OCI-LY1 (cell line): ENCODE data around the gene KCNIP2.

Experiments used
- CTCF ChIP-seq: fragments of 200-600 bp; sonication (generic), shearing (Covaris generic); IDR thresholded peaks from 2 replicates; pipeline ENCODE4 v1.5.1; 2017; ENCODE audit warnings: mild to moderate bottlenecking, antibody characterized with exemption, low read length, moderate library complexity, mixed read lengths
- EZH2 ChIP-seq: fragments of 200-600 bp; sonication (generic), shearing (Covaris generic); IDR thresholded peaks from 2 replicates; pipeline ENCODE4 v1.8.0; 2017; ENCODE audit warnings: borderline replicate concordance, mixed run types, mild to moderate bottlenecking, antibody characterized with exemption, low read length, moderate library complexity, mixed read lengths

- TF ChIP-seq CTCF (no peak), EZH2 (no peak)
Measured at GRCh38 chr10:101785801-101786200, 57.8 kb downstream of the KCNIP2 start.
